ENCODE measurements around the gene FUT6.
"Not testable (repeated sequence)": the region's sequence is repeated elsewhere in the genome, so short reads cannot be mapped to it uniquely, and the experiment has no call there.

The FUT6 gene

GRCh38 chr19:5839065-5840017 is at the start of gene FUT6:
Gene FUT6, minus strand, starts transcription at chr19:5839702. Its CDS starts 7,135 bp downstream, at chr19:5832567.
- Histone ChIP-seq H3K4me3 (ENCODE audit: low read length) (peak within 1 kb of the TSS; percentile 42), H3K9ac (ENCODE audit: low read length) (peak within 1 kb of the TSS; percentile 8), H3K27ac (ENCODE audit: low read depth, low read length) (no peak within 1 kb of the TSS), H3K4me1 (ENCODE audit: control insufficient read depth, insufficient read depth, low read length) (no peaks in the 10 kb centered on the region), H3K27me3 (ENCODE audit: control insufficient read depth, insufficient read depth, low read length) (no peaks in the 10 kb centered on the region), H3K36me3 (ENCODE audit: control insufficient read depth, insufficient read depth, low read length) (no peaks in the 10 kb centered on the region)

DNA sequence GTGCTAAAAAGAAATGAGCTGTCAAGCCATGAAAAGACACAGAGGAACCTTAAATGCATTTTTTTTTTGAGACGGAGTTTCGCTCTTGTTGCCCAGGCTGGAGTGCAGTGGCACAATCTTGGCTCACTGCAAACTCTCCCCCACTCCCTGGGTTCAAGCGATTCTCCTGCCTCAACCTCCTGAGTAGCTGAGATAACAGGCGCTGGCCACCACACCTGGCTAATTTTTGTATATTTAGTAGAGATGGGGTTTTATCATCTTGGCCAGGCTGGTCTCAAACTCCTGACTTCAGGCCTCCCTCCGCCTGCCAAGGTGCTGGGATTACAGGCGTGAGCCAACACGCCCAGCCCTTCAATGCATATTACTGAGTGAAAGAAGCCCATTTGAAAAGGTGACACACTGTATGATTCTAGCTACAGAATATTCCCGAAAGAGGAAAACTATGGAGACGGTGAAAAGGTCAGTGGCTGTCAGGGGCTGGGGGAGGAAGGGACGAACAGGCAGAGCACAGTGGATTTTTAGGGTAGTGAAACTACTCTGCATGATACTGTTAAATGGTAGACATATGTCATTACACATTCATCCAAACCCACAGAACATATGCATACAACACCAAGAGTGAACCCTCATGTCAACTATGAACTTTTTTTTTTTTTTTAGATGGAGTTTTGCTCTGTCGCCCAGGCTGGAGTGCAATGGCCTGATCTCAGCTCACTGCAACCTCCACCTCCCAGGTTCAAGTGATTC is 44.7 kb upstream of the FUT6 start:
- not testable (repeated sequence) for H3K4me3 ChIP-seq (ENCODE audit: low read length); H3K9ac ChIP-seq (ENCODE audit: low read length); H3K27ac ChIP-seq (ENCODE audit: low read depth, low read length); H3K27me3 ChIP-seq (ENCODE audit: control insufficient read depth, insufficient read depth, low read length); H3K36me3 ChIP-seq (ENCODE audit: control insufficient read depth, insufficient read depth, low read length)
- H3K4me1 ChIP-seq (ENCODE audit: control insufficient read depth, insufficient read depth, low read length): peaks cover 12% of the 10 kb centered on the region

- peak overlapping the region; percentile 37 for H3K27ac ChIP-seq (ENCODE audit: low read depth, low read length)
- not testable (repeated sequence) for H3K27me3 ChIP-seq (ENCODE audit: control insufficient read depth, insufficient read depth, low read length); H3K4me3 ChIP-seq (ENCODE audit: low read length); H3K9ac ChIP-seq (ENCODE audit: low read length); H3K36me3 ChIP-seq (ENCODE audit: control insufficient read depth, insufficient read depth, low read length)
- H3K4me1 ChIP-seq (ENCODE audit: control insufficient read depth, insufficient read depth, low read length): peaks cover 12% of the 10 kb centered on the region
Observed at GRCh38 chr19:5883157-5883873, 43.8 kb upstream of the FUT6 start.

- Histone ChIP-seq H3K4me1 (ENCODE audit: control insufficient read depth, insufficient read depth, low read length) (peaks cover 12% of the 10 kb centered on the region), H3K36me3 (ENCODE audit: control insufficient read depth, insufficient read depth, low read length) (no peaks in the 10 kb centered on the region), H3K4me3 (ENCODE audit: low read length) (no peak overlapping the region), H3K9ac (ENCODE audit: low read length) (no peak overlapping the region), H3K27ac (ENCODE audit: low read depth, low read length) (peak overlapping the region; percentile 40), H3K27me3 (ENCODE audit: control insufficient read depth, insufficient read depth, low read length) (no peaks in the 10 kb centered on the region)
Observed at GRCh38 chr19:5882421-5882968, 43.0 kb upstream of the FUT6 start.

DNA sequence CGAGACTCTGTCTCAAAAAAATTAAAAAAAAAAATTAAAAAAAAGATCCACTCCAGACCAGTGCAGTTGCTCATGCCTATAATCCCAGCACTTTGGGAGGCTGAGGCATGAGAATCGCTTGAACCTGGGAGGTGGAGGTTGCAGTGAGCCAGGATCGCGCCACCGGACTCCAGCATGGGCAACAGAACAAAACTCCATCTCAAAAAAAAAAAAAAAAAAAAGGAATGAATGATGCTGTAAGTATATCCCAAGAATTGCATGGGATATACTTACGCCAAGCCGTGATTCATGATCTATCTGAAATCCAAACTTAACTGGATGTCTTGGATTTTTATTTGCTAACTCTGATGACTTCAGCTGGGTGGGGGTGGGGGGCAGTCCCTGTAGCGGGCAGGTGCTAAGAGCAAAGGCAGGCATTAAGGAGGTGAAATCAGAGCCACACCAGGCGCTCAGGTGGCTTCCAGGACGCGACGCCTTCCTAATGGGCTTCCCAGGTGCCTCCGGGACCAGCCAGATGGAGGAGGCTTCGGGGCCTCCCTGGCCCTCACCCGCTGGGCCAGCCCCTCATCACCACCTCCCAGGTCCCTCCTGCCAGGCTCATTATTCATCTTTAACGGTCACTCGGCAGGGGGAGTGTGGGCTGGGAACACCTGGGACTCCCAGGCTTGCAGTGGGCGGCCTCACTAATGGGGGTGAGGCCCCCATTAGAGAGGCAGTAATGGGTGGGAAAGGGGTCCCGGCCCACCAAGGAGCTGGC is 42.2 kb upstream of the FUT6 start:
- Histone ChIP-seq H3K27ac (ENCODE audit: low read depth, low read length) (peak overlapping the region; percentile 40), H3K4me1 (ENCODE audit: control insufficient read depth, insufficient read depth, low read length) (peaks cover 12% of the 10 kb centered on the region), H3K27me3 (ENCODE audit: control insufficient read depth, insufficient read depth, low read length) (no peaks in the 10 kb centered on the region), H3K9ac (ENCODE audit: low read length) (no peak overlapping the region), H3K36me3 (ENCODE audit: control insufficient read depth, insufficient read depth, low read length) (no peaks in the 10 kb centered on the region), H3K4me3 (ENCODE audit: low read length) (no peak overlapping the region)

DNA sequence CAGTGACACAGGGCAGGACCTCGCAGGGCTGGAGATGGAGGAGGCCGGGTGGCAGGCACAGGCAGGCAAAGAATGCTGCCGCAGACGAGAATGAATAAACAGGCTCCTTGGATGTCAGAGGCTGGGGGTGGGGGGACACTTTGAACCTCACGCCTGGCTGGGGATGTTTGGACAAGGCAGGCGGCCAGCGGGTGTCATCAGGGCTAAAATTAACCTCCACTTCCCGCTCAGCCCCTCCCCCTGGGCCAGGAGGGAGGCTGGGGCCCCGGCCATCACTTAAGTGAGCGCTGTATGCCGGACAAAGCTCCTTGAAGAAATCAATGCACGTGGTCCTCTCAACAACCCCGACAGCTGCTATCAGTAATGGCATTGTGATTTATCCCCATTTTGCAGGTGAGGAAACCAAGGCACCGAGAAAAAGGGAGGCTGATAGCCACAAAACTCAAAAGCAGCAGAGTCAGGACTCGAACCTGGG is 41.1 kb upstream of the FUT6 start:
- Histone ChIP-seq H3K4me1 (ENCODE audit: control insufficient read depth, insufficient read depth, low read length) (peaks cover 12% of the 10 kb centered on the region), H3K36me3 (ENCODE audit: control insufficient read depth, insufficient read depth, low read length) (no peaks in the 10 kb centered on the region), H3K9ac (ENCODE audit: low read length) (no peak overlapping the region), H3K4me3 (ENCODE audit: low read length) (no peak overlapping the region), H3K27ac (ENCODE audit: low read depth, low read length) (peak overlapping the region; percentile 72), H3K27me3 (ENCODE audit: control insufficient read depth, insufficient read depth, low read length) (no peaks in the 10 kb centered on the region)

- Histone ChIP-seq H3K36me3 (ENCODE audit: control insufficient read depth, insufficient read depth, low read length) (no peaks in the 10 kb centered on the region), H3K4me3 (ENCODE audit: low read length) (no peak overlapping the region), H3K27ac (ENCODE audit: low read depth, low read length) (peak overlapping the region; percentile 72), H3K9ac (ENCODE audit: low read length) (no peak overlapping the region), H3K27me3 (ENCODE audit: control insufficient read depth, insufficient read depth, low read length) (no peaks in the 10 kb centered on the region), H3K4me1 (ENCODE audit: control insufficient read depth, insufficient read depth, low read length) (peaks cover 12% of the 10 kb centered on the region)
Observed at GRCh38 chr19:5880196-5880595, 40.7 kb upstream of the FUT6 start.

DNA sequence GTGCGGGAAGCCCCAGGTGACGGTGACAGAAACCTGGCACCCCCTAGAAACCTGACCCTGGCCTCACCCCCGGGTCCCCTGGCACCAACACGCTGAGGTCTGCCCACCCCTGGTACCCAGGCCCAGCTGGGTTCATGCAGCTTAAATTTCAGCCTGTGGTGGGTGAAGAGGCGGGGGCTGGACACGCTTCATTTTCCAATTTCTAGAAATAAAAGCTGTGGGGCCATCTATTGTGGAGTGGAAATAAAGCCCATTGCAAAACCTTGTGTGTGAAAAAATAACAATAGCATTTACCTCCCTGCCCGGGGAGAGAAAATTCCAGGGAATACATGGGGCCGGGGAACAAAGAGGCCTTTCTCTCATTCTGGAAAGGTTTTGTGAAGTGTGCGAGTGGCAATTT is 38.4 kb upstream of the FUT6 start:
- H3K27me3 ChIP-seq (ENCODE audit: control insufficient read depth, insufficient read depth, low read length): no peaks in the 10 kb centered on the region
- peaks cover 12% of the 10 kb centered on the region for H3K4me1 ChIP-seq (ENCODE audit: control insufficient read depth, insufficient read depth, low read length)
- H3K9ac ChIP-seq (ENCODE audit: low read length): no peak overlapping the region
- H3K4me3 ChIP-seq (ENCODE audit: low read length): no peak overlapping the region
- no peaks in the 10 kb centered on the region for H3K36me3 ChIP-seq (ENCODE audit: control insufficient read depth, insufficient read depth, low read length)
- H3K27ac ChIP-seq (ENCODE audit: low read depth, low read length): no peak overlapping the region

GRCh38 chr19:5877427-5877826 is 37.9 kb upstream of the FUT6 start:
- H3K27me3 ChIP-seq (ENCODE audit: control insufficient read depth, insufficient read depth, low read length): no peaks in the 10 kb centered on the region
- H3K4me1 ChIP-seq (ENCODE audit: control insufficient read depth, insufficient read depth, low read length): peaks cover 12% of the 10 kb centered on the region
- H3K27ac ChIP-seq (ENCODE audit: low read depth, low read length): no peak overlapping the region
- no peaks in the 10 kb centered on the region for H3K36me3 ChIP-seq (ENCODE audit: control insufficient read depth, insufficient read depth, low read length)
- no peak overlapping the region for H3K9ac ChIP-seq (ENCODE audit: low read length)
- no peak overlapping the region for H3K4me3 ChIP-seq (ENCODE audit: low read length)

DNA sequence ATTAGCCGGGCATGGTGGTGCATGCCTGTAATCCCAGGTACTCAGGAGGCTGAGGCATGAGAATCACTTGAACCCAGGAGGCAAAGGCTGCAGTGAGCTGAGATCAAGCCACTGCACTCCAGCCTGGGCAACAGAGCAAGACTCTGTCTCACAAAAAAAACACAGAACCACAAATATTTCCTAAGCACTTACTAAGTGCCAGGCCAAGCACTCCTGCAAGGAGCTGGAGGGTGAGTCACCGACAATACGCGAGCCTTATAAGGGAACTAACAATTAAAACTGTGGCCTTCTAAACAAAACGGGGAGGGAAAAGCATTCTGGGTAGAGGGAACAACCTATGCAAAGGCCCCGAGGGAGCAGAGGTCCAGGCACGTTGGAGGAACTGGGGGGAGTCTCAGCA is 35.0 kb upstream of the FUT6 start:
- H3K27ac ChIP-seq (ENCODE audit: low read depth, low read length); H3K27me3 ChIP-seq (ENCODE audit: control insufficient read depth, insufficient read depth, low read length); H3K9ac ChIP-seq (ENCODE audit: low read length); H3K4me1 ChIP-seq (ENCODE audit: control insufficient read depth, insufficient read depth, low read length); H3K36me3 ChIP-seq (ENCODE audit: control insufficient read depth, insufficient read depth, low read length); H3K4me3 ChIP-seq (ENCODE audit: low read length): not testable (repeated sequence)

DNA sequence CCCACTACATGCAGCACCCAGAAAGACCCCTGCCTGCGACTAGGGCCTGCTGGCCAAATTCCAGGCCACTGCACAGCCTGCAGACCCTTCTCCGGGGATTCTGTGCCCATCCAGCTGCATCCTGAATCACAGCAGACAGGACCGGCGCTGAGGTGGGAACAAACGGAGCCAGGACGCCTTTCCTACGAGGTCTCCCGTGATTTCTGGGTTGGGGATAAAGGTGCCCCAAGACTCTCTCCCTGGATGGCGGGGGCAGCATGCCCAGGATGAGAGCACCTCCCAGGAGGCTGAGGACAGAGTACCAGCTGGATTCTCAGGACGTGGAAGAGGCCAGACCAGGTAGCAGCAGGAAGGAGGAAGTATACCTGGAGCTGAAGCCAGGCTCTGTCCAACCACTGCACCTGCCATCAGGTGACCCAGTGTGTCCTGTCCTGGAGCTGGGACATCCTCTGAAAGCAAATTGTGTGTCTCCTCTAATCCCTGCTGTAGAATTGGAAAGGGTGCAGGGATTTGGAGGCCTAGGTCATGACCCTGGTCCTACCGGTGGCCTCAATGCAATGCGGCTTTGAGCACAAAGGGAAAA is 34.2 kb upstream of the FUT6 start:
- Histone ChIP-seq H3K36me3 (ENCODE audit: control insufficient read depth, insufficient read depth, low read length) (no peaks in the 10 kb centered on the region), H3K4me1 (ENCODE audit: control insufficient read depth, insufficient read depth, low read length) (no peaks in the 10 kb centered on the region), H3K4me3 (ENCODE audit: low read length) (no peak overlapping the region), H3K27me3 (ENCODE audit: control insufficient read depth, insufficient read depth, low read length) (no peaks in the 10 kb centered on the region), H3K27ac (ENCODE audit: low read depth, low read length) (no peak overlapping the region), H3K9ac (ENCODE audit: low read length) (no peak overlapping the region)
